OCI-LY3 (cell line): ENCODE data around the gene SMCHD1.

Experiments
- EZH2phosphoT487 ChIP-seq: fragments of 200-600 bp; shearing (Covaris generic); IDR thresholded peaks from 2 replicates; pipeline ENCODE4 v1.6.1; 2018; ENCODE audit warnings: antibody characterized with exemption, mixed run types, low read depth
- TF ChIP-seq, protein P1 (sequence below): fragments of 200-600, 300-600 bp; sonication (generic); IDR thresholded peaks from 2 replicates; pipeline ENCODE4 v1.5.1; 2014; ENCODE audit warnings: antibody characterized with exemption, low read length, low read depth

DNA sequence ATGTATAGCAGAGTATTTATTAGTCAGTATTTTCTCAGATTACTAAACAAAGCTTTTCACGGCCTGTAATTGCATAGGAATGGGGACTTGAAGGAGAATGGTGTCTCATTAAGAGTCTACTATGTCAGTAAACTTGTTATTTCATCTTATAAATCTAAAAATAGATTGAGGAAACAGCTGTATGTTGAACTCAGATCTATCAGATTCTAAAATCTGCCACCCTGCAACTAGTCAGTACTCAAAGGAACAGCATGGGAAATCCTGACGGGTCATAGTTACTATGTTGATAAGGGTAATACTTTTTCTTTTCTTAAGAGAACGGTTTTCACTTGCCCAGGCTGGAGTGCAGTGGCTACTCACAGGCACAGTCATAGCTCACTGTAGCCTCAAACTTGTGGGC, 121.1 kb downstream of the SMCHD1 start:
- TF ChIP-seq, protein P1, sequence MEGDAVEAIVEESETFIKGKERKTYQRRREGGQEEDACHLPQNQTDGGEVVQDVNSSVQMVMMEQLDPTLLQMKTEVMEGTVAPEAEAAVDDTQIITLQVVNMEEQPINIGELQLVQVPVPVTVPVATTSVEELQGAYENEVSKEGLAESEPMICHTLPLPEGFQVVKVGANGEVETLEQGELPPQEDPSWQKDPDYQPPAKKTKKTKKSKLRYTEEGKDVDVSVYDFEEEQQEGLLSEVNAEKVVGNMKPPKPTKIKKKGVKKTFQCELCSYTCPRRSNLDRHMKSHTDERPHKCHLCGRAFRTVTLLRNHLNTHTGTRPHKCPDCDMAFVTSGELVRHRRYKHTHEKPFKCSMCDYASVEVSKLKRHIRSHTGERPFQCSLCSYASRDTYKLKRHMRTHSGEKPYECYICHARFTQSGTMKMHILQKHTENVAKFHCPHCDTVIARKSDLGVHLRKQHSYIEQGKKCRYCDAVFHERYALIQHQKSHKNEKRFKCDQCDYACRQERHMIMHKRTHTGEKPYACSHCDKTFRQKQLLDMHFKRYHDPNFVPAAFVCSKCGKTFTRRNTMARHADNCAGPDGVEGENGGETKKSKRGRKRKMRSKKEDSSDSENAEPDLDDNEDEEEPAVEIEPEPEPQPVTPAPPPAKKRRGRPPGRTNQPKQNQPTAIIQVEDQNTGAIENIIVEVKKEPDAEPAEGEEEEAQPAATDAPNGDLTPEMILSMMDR: no peak
- TF ChIP-seq EZH2phosphoT487: no peak
